Measurements from ENCODE around the gene MESP2. TPM values are rescaled to one million over a fixed set of nuclear protein-coding genes. Genes with fewer than 3 reads are reported as not detected.

Gene MESP2
- total and polyA plus RNA-seq, 2 of the 13 experiments (the other 11 are each of a cell fraction or from before 2014, with no cell fraction given), result not detected

GRCh38 chr15:89755701-89756100, 20.4 kb upstream of the MESP2 start:
- WGBS (ENCODE audit: low lambda C conversion rate), result 23% methylated on average over 4 of the region's 4 CpGs
- intact Hi-C loops (cut with micrococcal nuclease; ENCODE audit: unreplicated experiment), result no loop called here
- Histone ChIP-seq H3K4me3 (replicated peaks in 1 of 3; ENCODE audit: insufficient read depth in 1 of 3, low read depth in 2 of 3, low read length in 3 of 3) (no peak overlapping the region), H3K36me3 (replicated peaks in 1 of 2; ENCODE audit: control insufficient read depth in 1 of 2, insufficient read depth in 2 of 2, low read length in 2 of 2) (no peaks in the 10 kb centered on the region), H3K27me3 (ENCODE audit: control insufficient read depth in 1 of 2, insufficient read depth in 2 of 2, low read length in 2 of 2) (peaks cover 10 to 32% of the 10 kb centered on the region in 2 experiments), H3K4me1 (ENCODE audit: insufficient read depth, low read length) (peaks cover 48% of the 10 kb centered on the region), H4K20me1 (ENCODE audit: insufficient read depth, low read length) (no peaks in the 10 kb centered on the region), H3K4me2 (ENCODE audit: low read depth, low read length) (no peak overlapping the region), H3K9me3 (ENCODE audit: low read length) (no peaks in the 10 kb centered on the region), H3K79me2 (ENCODE audit: insufficient read depth, low read length) (no peaks in the 10 kb centered on the region), H3K27ac (ENCODE audit: extremely low read length, insufficient read depth, low read length) (no peak overlapping the region), H2AFZ (ENCODE audit: low read length) (no peak overlapping the region), H3K9ac (ENCODE audit: insufficient read depth, low read depth, low read length) (no peak overlapping the region)
- POLR2A ChIA-PET, result no interaction called here
- CTCF ChIA-PET (ENCODE audit: low intra/inter-chr PET ratio, low total read pairs), result no interaction called here
- DNase-seq (ENCODE audit: low spot score) (no peak), ATAC-seq (no peak), FAIRE-seq (no peak)
- peak; percentile 21; the same call in 1 of the 2 replicates for TF ChIP-seq ZNF770 (CRISPR knock-in tag; IDR thresholded peaks at IDR 0.05)
- no peak for TF ChIP-seq MTERF4 (CRISPR knock-in tag; IDR thresholded peaks at IDR 0.05)
- no peak for TF ChIP-seq BCL6 (CRISPR knock-in tag; IDR thresholded peaks at IDR 0.05)
- TF ChIP-seq ZNF468 (CRISPR knock-in tag; IDR thresholded peaks at IDR 0.05), result no peak
- TF ChIP-seq ZNF749 (CRISPR knock-in tag; IDR thresholded peaks at IDR 0.05; ENCODE audit: borderline replicate concordance), result no peak
- no peak for TF ChIP-seq ETV6 (CRISPR knock-in tag; conservative IDR thresholded peaks at IDR 0.05)
- no peak for TF ChIP-seq KLF11 (CRISPR knock-in tag; IDR thresholded peaks at IDR 0.05)
- no peak for TF ChIP-seq SIX1 (CRISPR knock-in tag; IDR thresholded peaks at IDR 0.05; ENCODE audit: borderline replicate concordance)
- no peak for TF ChIP-seq ZSCAN20 (CRISPR knock-in tag; IDR thresholded peaks at IDR 0.05; ENCODE audit: borderline replicate concordance)
- no peak for TF ChIP-seq ZFX (CRISPR knock-in tag; IDR thresholded peaks at IDR 0.05; ENCODE audit: low read depth)
- TF ChIP-seq KDM5A (IDR thresholded peaks at IDR 0.05; ENCODE audit: borderline replicate concordance, low read length), result no peak
- TF ChIP-seq FIP1L1 (IDR thresholded peaks at IDR 0.05; ENCODE audit: borderline replicate concordance, insufficient read depth, low read depth, low read length), result no peak
- 0 out of 2 replicates have a peak, but pooled peaks have one; percentile 21 for TF ChIP-seq ZNF263 (CRISPR knock-in tag; IDR thresholded peaks at IDR 0.05)
- TF ChIP-seq TOE1 (CRISPR knock-in tag; IDR thresholded peaks at IDR 0.05), result no peak
- TF ChIP-seq GABPB1 (CRISPR knock-in tag; IDR thresholded peaks at IDR 0.05), result no peak
- in situ Hi-C loops (cut with HindIII; ENCODE audit: extremely low pct_ligation_motif_present, low pct_unique_long_range_greater_than_20kb), result loop anchor here (5.0 kb wide), 1 partner anchor 122 kb away; no protein-coding TSS in a partner anchor
- BruUV-seq (replicated peaks), result no TSS peak
